H9 (cell line): ENCODE data around the gene AFDN. TPM values are rescaled to one million over a fixed set of nuclear protein-coding genes. Genes with fewer than 3 reads are reported as not detected.

ENCODE experiments used
- DNase-seq: peaks from one replicate; pipeline ENCODE4 v3.0.0-alpha.2; 2017
- H2AFZ ChIP-seq: one replicate; pipeline ENCODE4 v1.6.1; 2013; ENCODE audit warnings: mild to moderate bottlenecking, low read length, control low read depth, moderate library complexity
- H2AK5ac ChIP-seq: 2 replicates; pipeline ENCODE4 v1.6.1; 2013; ENCODE audit warnings: low read length, control low read depth, mixed read lengths; ENCODE audit not compliant: insufficient read length
- H2BK120ac ChIP-seq: one replicate; pipeline ENCODE4 v1.6.1; 2013; ENCODE audit warnings: low read depth, mild to moderate bottlenecking, low read length, control low read depth, inconsistent platforms; ENCODE audit not compliant: poor library complexity, severe bottlenecking
- H2BK12ac ChIP-seq: 2 replicates; pipeline ENCODE4 v1.6.1; 2013; ENCODE audit warnings: low read length, control low read depth, mixed read lengths, low read depth; ENCODE audit not compliant: insufficient read length
- H2BK15ac ChIP-seq: 2 replicates; pipeline ENCODE4 v1.6.1; 2013; ENCODE audit warnings: low read depth, low read length, control low read depth
- H2BK20ac ChIP-seq: one replicate; pipeline ENCODE4 v1.6.1; 2013; ENCODE audit warnings: low read depth, mild to moderate bottlenecking, low read length, control low read depth, inconsistent platforms; ENCODE audit not compliant: poor library complexity, severe bottlenecking
- H2BK5ac ChIP-seq: 2 replicates; pipeline ENCODE4 v1.6.1; 2013; ENCODE audit warnings: low read length, control low read depth, mixed read lengths; ENCODE audit not compliant: insufficient read length
- H3K14ac ChIP-seq: 2 replicates; pipeline ENCODE4 v1.6.1; 2013; ENCODE audit warnings: low read length, control low read depth; ENCODE audit not compliant: insufficient read depth
- H3K18ac ChIP-seq: 2 replicates; pipeline ENCODE4 v1.6.1; 2013; ENCODE audit warnings: low read depth, mild to moderate bottlenecking, mixed read lengths, low read length, control low read depth; ENCODE audit not compliant: insufficient read length
- H3K23ac ChIP-seq: 2 replicates; pipeline ENCODE4 v1.6.1; 2013; ENCODE audit warnings: low read length, control low read depth, mixed read lengths, low read depth; ENCODE audit not compliant: insufficient read length
- H3K23me2 ChIP-seq: 2 replicates; pipeline ENCODE4 v1.6.1; 2013; ENCODE audit warnings: low read depth, mild to moderate bottlenecking, mixed read lengths, low read length, control low read depth; ENCODE audit not compliant: insufficient read length, poor library complexity, severe bottlenecking
- H3K27ac ChIP-seq: 2 replicates; pipeline ENCODE4 v1.5.1; 2013; ENCODE audit warnings: low read length, control low read depth, mixed read lengths, low read depth; ENCODE audit not compliant: insufficient read length
- H3K27me3 ChIP-seq: 2 replicates; pipeline ENCODE4 v1.6.1; 2013; ENCODE audit warnings: low read length, control low read depth, inconsistent platforms; ENCODE audit not compliant: insufficient read depth
- H3K4ac ChIP-seq: 2 replicates; pipeline ENCODE4 v1.6.1; 2013; ENCODE audit warnings: low read depth, mild to moderate bottlenecking, control low read depth, inconsistent platforms, low read length, moderate library complexity
- H3K4me1 ChIP-seq: 2 replicates; pipeline ENCODE4 v1.6.1; 2013; ENCODE audit warnings: low read length, control low read depth, inconsistent platforms; ENCODE audit not compliant: insufficient read depth
- H3K4me2 ChIP-seq: 2 replicates; pipeline ENCODE4 v1.6.1; 2013; ENCODE audit warnings: low read length, control low read depth, mixed read lengths; ENCODE audit not compliant: insufficient read length, insufficient read depth
- H3K56ac ChIP-seq: 2 replicates; pipeline ENCODE4 v1.6.1; 2013; ENCODE audit warnings: low read depth, mild to moderate bottlenecking, mixed read lengths, low read length, control low read depth; ENCODE audit not compliant: insufficient read length
- H3K79me1 ChIP-seq: 2 replicates; pipeline ENCODE4 v1.6.1; 2013; ENCODE audit warnings: low read depth, mild to moderate bottlenecking, moderate library complexity, low read length, control low read depth, inconsistent platforms; ENCODE audit not compliant: insufficient read depth, poor library complexity, severe bottlenecking
- H3K79me2 ChIP-seq: 2 replicates; pipeline ENCODE4 v1.6.1; 2013; ENCODE audit warnings: low read length, control low read depth, inconsistent platforms; ENCODE audit not compliant: insufficient read depth
- H3K9ac ChIP-seq: 2 replicates; pipeline ENCODE4 v1.6.1; 2013; ENCODE audit warnings: low read length, control low read depth, mixed read lengths; ENCODE audit not compliant: insufficient read length; ENCODE audit errors: extremely low read depth
- H3K9me3 ChIP-seq: one replicate; pipeline ENCODE4 v1.6.1; 2013; ENCODE audit warnings: low read depth, low read length, inconsistent platforms; ENCODE audit not compliant: control insufficient read depth
- H3T11ph ChIP-seq: one replicate; pipeline ENCODE4 v1.6.1; 2013; ENCODE audit warnings: mild to moderate bottlenecking, low read length, control low read depth, inconsistent platforms
- H4K20me1 ChIP-seq: one replicate; pipeline ENCODE4 v1.6.1; 2013; ENCODE audit not compliant: control insufficient read depth, insufficient read length, insufficient read depth
- H4K5ac ChIP-seq: 2 replicates; pipeline ENCODE4 v1.6.1; 2013; ENCODE audit warnings: low read depth, mild to moderate bottlenecking, mixed read lengths, low read length, control low read depth; ENCODE audit not compliant: insufficient read length
- H4K8ac ChIP-seq: replicated peaks from 2 replicates; pipeline ENCODE4 v1.6.1; 2013; ENCODE audit warnings: low read length, control low read depth, mixed read lengths, low read depth; ENCODE audit not compliant: insufficient read length
- H4K91ac ChIP-seq: 2 replicates; pipeline ENCODE4 v1.6.1; 2013; ENCODE audit warnings: low read depth, mild to moderate bottlenecking, moderate library complexity, mixed read lengths, low read length, control low read depth; ENCODE audit not compliant: insufficient read length
- H3K27ac Mint-ChIP-seq, 3 experiments: 2 replicates in 2 of 3; 3 replicates in 1 of 3; pipeline ENCODE4 v1.8.0; 2020 to 2021; ENCODE audit warnings: mixed read lengths in 3 of 3, mild to moderate bottlenecking in 1 of 3, moderate library complexity in 1 of 3
- H3K27me3 Mint-ChIP-seq: 2 replicates; pipeline ENCODE4 v1.8.0; 2021; ENCODE audit warnings: low read depth, mild to moderate bottlenecking, moderate library complexity, mixed read lengths
- H3K36me3 Mint-ChIP-seq, 3 experiments: 2 replicates in 2 of 3; 3 replicates in 1 of 3; pipeline ENCODE4 v1.8.0; 2020 to 2021; ENCODE audit warnings: low read depth in 3 of 3, mixed read lengths in 3 of 3; ENCODE audit not compliant: insufficient read depth in 1 of 3
- H3K4me1 Mint-ChIP-seq, 2 experiments: 2 replicates each; pipeline ENCODE4 v1.8.0; 2020; ENCODE audit warnings: mixed read lengths in 2 of 2
- H3K4me3 Mint-ChIP-seq, 2 experiments: 2 replicates in 1 of 2; 3 replicates in 1 of 2; pipeline ENCODE4 v1.8.0; 2020 to 2021; ENCODE audit warnings: mild to moderate bottlenecking in 2 of 2, mixed read lengths in 2 of 2, moderate library complexity in 1 of 2
- H3K9me3 Mint-ChIP-seq, 2 experiments: 2 replicates in 1 of 2; 3 replicates in 1 of 2; pipeline ENCODE4 v1.8.0; 2020; ENCODE audit warnings: mild to moderate bottlenecking in 2 of 2, mixed read lengths in 2 of 2, moderate library complexity in 1 of 2
- WGBS: extraction: QIAGEN DNeasy Blood & Tissue Kit; methylation state at CpG from one replicate; pipeline ENCODE4 v1.1.7; 2013; ENCODE audit warnings: missing lambda C conversion rate, low lambda C conversion rate, mixed read lengths; ENCODE audit not compliant: insufficient read length; ENCODE audit errors: extremely low coverage; 5-methylcytosine and 5-hydroxymethylcytosine counted together
- total RNA-seq: library from RNA; stranded (reverse); gene quantifications from 2 replicates; pipeline ENCODE4 v1.2.1, GENCODE V29; 2021
- TF ChIP-seq, protein P1 (sequence below): fragments of 200-600 bp; sonication (generic); conservative IDR thresholded peaks from 3 replicates; pipeline ENCODE4 v1.8.0; 2021; ENCODE audit warnings: antibody characterized with exemption, mild to moderate bottlenecking

AFDN gene
- total RNA-seq, 1 experiment from 2014 or later, result 157 TPM

- Histone ChIP-seq H3K9ac (no peak overlapping the region), H2BK20ac (no peak overlapping the region), H3T11ph (no peak overlapping the region), H2BK12ac (no peak overlapping the region), H3K79me1 (no peaks in the 10 kb centered on the region), H2BK15ac (no peak overlapping the region), H3K23me2 (no peaks in the 10 kb centered on the region), H2AFZ (no peak overlapping the region), H3K27me3 (no peaks in the 10 kb centered on the region), H3K79me2 (no peaks in the 10 kb centered on the region), H3K18ac (no peak overlapping the region), H3K23ac (no peak overlapping the region), H3K56ac (no peak overlapping the region), H3K14ac (no peak overlapping the region), H3K4me1 (no peaks in the 10 kb centered on the region), H3K4me2 (no peak overlapping the region), H3K4ac (no peak overlapping the region), H3K9me3 (no peaks in the 10 kb centered on the region), H2BK5ac (no peak overlapping the region), H4K5ac (no peak overlapping the region), H4K91ac (no peak overlapping the region), H4K20me1 (no peaks in the 10 kb centered on the region), H2BK120ac (no peak overlapping the region), H3K27ac (no peak overlapping the region), H2AK5ac (no peak overlapping the region), H4K8ac (no peak overlapping the region)
- no peaks in the 10 kb centered on the region for H3K36me3 Mint-ChIP-seq
- H3K27me3 Mint-ChIP-seq, result no peaks in the 10 kb centered on the region; the same call in none of the 2 replicates
- peaks cover 22 to 23% of the 10 kb centered on the region in 2 experiments for H3K4me1 Mint-ChIP-seq
- DNase-seq, result no peak
- no peak overlapping the region for H3K27ac Mint-ChIP-seq
- WGBS, result no CpG with 5 or more reads among the region's 6 CpGs
- TF ChIP-seq, protein P1, sequence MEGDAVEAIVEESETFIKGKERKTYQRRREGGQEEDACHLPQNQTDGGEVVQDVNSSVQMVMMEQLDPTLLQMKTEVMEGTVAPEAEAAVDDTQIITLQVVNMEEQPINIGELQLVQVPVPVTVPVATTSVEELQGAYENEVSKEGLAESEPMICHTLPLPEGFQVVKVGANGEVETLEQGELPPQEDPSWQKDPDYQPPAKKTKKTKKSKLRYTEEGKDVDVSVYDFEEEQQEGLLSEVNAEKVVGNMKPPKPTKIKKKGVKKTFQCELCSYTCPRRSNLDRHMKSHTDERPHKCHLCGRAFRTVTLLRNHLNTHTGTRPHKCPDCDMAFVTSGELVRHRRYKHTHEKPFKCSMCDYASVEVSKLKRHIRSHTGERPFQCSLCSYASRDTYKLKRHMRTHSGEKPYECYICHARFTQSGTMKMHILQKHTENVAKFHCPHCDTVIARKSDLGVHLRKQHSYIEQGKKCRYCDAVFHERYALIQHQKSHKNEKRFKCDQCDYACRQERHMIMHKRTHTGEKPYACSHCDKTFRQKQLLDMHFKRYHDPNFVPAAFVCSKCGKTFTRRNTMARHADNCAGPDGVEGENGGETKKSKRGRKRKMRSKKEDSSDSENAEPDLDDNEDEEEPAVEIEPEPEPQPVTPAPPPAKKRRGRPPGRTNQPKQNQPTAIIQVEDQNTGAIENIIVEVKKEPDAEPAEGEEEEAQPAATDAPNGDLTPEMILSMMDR, result no peak
- H3K9me3 Mint-ChIP-seq, result no peaks in the 10 kb centered on the region
- H3K4me3 Mint-ChIP-seq, result no peak overlapping the region
Observed at GRCh38 chr6:167800549-167800948, 26.2 kb upstream of the AFDN start.
